ENCODE data around the gene CMPK2. TPM values are rescaled to one million over a fixed set of nuclear protein-coding genes. Genes with fewer than 3 reads are reported as not detected.

Gene CMPK2
- total RNA-seq, 5 donors from 2014 or later (not counting 1 experiment from before 2014, with no cell fraction given): 6.5 to 15.2 (median 9.1) TPM

GRCh38 chr2:6845903-6846302 is 19.8 kb downstream of the CMPK2 start:
- no peaks in the 10 kb centered on the region for H3K27me3 Mint-ChIP-seq
- H3K27me3 ChIP-seq (replicated peaks in 1 of 2; ENCODE audit: control insufficient read depth in 2 of 2, extremely low read depth in 1 of 2, insufficient read depth in 2 of 2, low read length in 1 of 2): no peaks in the 10 kb centered on the region
- ChIA-PET POLR2A (no interaction called here), CTCF (no interaction called here)
- H3K36me3 ChIP-seq (ENCODE audit: control insufficient read depth in 2 of 2, extremely low read depth in 1 of 2, insufficient read depth in 1 of 2, low read length in 1 of 2): peaks cover 15 to 18% of the 10 kb centered on the region in 2 donors
- H3K27ac ChIP-seq (ENCODE audit: low read length): no peak overlapping the region
- no peak overlapping the region for H3K27ac Mint-ChIP-seq
- peaks cover 20% of the 10 kb centered on the region for H3K9me3 ChIP-seq
- ATAC-seq (replicated peaks in 1 of 4) (no peak), DNase-seq (no peak)
- 83% methylated on average over 1 of the region's 2 CpGs for WGBS (ENCODE audit: insufficient coverage)
- no peaks in the 10 kb centered on the region for H3K4me1 ChIP-seq (ENCODE audit: control insufficient read depth in 1 of 2, extremely low read depth in 1 of 2, insufficient read depth in 2 of 2, low read length in 2 of 2)
- peaks cover 0 to 1% (median 0%) of the 10 kb centered on the region in 3 donors for H3K4me1 Mint-ChIP-seq
- peaks cover 15 to 83% (median 57%) of the 10 kb centered on the region in 3 donors for H3K9me3 Mint-ChIP-seq
- peaks cover 86% of the 10 kb centered on the region for H3K36me3 Mint-ChIP-seq
- no peak overlapping the region for H3K4me3 Mint-ChIP-seq
- H3K4me3 ChIP-seq (ENCODE audit: control insufficient read depth in 1 of 2, extremely low read depth in 1 of 2, low read length in 1 of 2): no peak overlapping the region

GRCh38 chr2:6845312-6845711 is 20.4 kb downstream of the CMPK2 start:
- Histone ChIP-seq H3K4me3 (ENCODE audit: control insufficient read depth in 1 of 2, extremely low read depth in 1 of 2, low read length in 1 of 2) (no peak overlapping the region), H3K27me3 (replicated peaks in 1 of 2; ENCODE audit: control insufficient read depth in 2 of 2, extremely low read depth in 1 of 2, insufficient read depth in 2 of 2, low read length in 1 of 2) (no peaks in the 10 kb centered on the region), H3K9me3 (peaks cover 20% of the 10 kb centered on the region), H3K27ac (ENCODE audit: low read length) (no peak overlapping the region), H3K4me1 (ENCODE audit: control insufficient read depth in 1 of 2, extremely low read depth in 1 of 2, insufficient read depth in 2 of 2, low read length in 2 of 2) (no peaks in the 10 kb centered on the region), H3K36me3 (ENCODE audit: control insufficient read depth in 2 of 2, extremely low read depth in 1 of 2, insufficient read depth in 1 of 2, low read length in 1 of 2) (peaks cover 13 to 15% of the 10 kb centered on the region in 2 donors)
- peaks cover 0 to 1% (median 0%) of the 10 kb centered on the region in 3 donors for H3K4me1 Mint-ChIP-seq
- H3K4me3 Mint-ChIP-seq: no peak overlapping the region
- ChIA-PET POLR2A (no interaction called here), CTCF (no interaction called here)
- H3K9me3 Mint-ChIP-seq: peaks cover 15 to 80% (median 53%) of the 10 kb centered on the region in 3 donors
- H3K27me3 Mint-ChIP-seq: no peaks in the 10 kb centered on the region
- ATAC-seq (replicated peaks in 1 of 4) (no peak), DNase-seq (peak in 1 of 35 experiments; percentile 41)
- H3K27ac Mint-ChIP-seq: no peak overlapping the region
- WGBS (ENCODE audit: insufficient coverage): 100% methylated on average over 1 of the region's 3 CpGs
- peaks cover 86% of the 10 kb centered on the region for H3K36me3 Mint-ChIP-seq

- Histone ChIP-seq H3K36me3 (ENCODE audit: control insufficient read depth in 2 of 2, extremely low read depth in 1 of 2, insufficient read depth in 1 of 2, low read length in 1 of 2) (peaks cover 0 to 10% of the 10 kb centered on the region in 2 donors), H3K27ac (ENCODE audit: low read length) (no peak overlapping the region), H3K4me3 (ENCODE audit: control insufficient read depth in 1 of 2, extremely low read depth in 1 of 2, low read length in 1 of 2) (no peak overlapping the region), H3K4me1 (ENCODE audit: control insufficient read depth in 1 of 2, extremely low read depth in 1 of 2, insufficient read depth in 2 of 2, low read length in 2 of 2) (no peaks in the 10 kb centered on the region), H3K9me3 (peaks cover 13% of the 10 kb centered on the region), H3K27me3 (replicated peaks in 1 of 2; ENCODE audit: control insufficient read depth in 2 of 2, extremely low read depth in 1 of 2, insufficient read depth in 2 of 2, low read length in 1 of 2) (no peaks in the 10 kb centered on the region)
- ChIA-PET CTCF (interaction anchor here in 1 of 2 donors (0.5 kb wide), 1 partner anchor 111 kb away, joined by 4 read pairs; no protein-coding TSS in a partner anchor), POLR2A (no interaction called here)
- ATAC-seq (replicated peaks in 1 of 4): no peak
- Mint-ChIP-seq H3K27ac (no peak overlapping the region), H3K27me3 (no peaks in the 10 kb centered on the region), H3K9me3 (peaks cover 19 to 66% (median 39%) of the 10 kb centered on the region in 3 donors), H3K4me1 (no peaks in the 10 kb centered on the region), H3K36me3 (peaks cover 79% of the 10 kb centered on the region), H3K4me3 (no peak overlapping the region)
- no CpG with 5 or more reads among the region's 2 CpGs for WGBS (ENCODE audit: insufficient coverage)
- no peak for DNase-seq
These were observed 24.0 kb downstream of the CMPK2 start for GRCh38 chr2:6841537-6842287.

- Mint-ChIP-seq H3K36me3 (peaks cover 78% of the 10 kb centered on the region), H3K9me3 (peaks cover 18 to 55% (median 27%) of the 10 kb centered on the region in 3 donors), H3K4me1 (peaks cover 0 to 2% (median 0%) of the 10 kb centered on the region in 3 donors), H3K4me3 (no peak overlapping the region), H3K27me3 (no peaks in the 10 kb centered on the region), H3K27ac (no peak overlapping the region)
- Histone ChIP-seq H3K27ac (ENCODE audit: low read length) (no peak overlapping the region), H3K4me3 (ENCODE audit: control insufficient read depth in 1 of 2, extremely low read depth in 1 of 2, low read length in 1 of 2) (no peak overlapping the region), H3K36me3 (ENCODE audit: control insufficient read depth in 2 of 2, extremely low read depth in 1 of 2, insufficient read depth in 1 of 2, low read length in 1 of 2) (peaks cover 0 to 10% of the 10 kb centered on the region in 2 donors), H3K4me1 (ENCODE audit: control insufficient read depth in 1 of 2, extremely low read depth in 1 of 2, insufficient read depth in 2 of 2, low read length in 2 of 2) (no peaks in the 10 kb centered on the region), H3K27me3 (replicated peaks in 1 of 2; ENCODE audit: control insufficient read depth in 2 of 2, extremely low read depth in 1 of 2, insufficient read depth in 2 of 2, low read length in 1 of 2) (no peaks in the 10 kb centered on the region), H3K9me3 (peaks cover 6% of the 10 kb centered on the region)
- ATAC-seq (replicated peaks in 1 of 4): no peak
- DNase-seq: no peak
- ChIA-PET POLR2A (no interaction called here), CTCF (no interaction called here)
- WGBS (ENCODE audit: insufficient coverage): 93% methylated on average over 2 of the region's 4 CpGs
These were observed 26.9 kb downstream of the CMPK2 start for GRCh38 chr2:6838673-6839319.

- Histone ChIP-seq H3K9me3 (peaks cover 3% of the 10 kb centered on the region), H3K27ac (ENCODE audit: low read length) (no peak overlapping the region), H3K27me3 (replicated peaks in 1 of 2; ENCODE audit: control insufficient read depth in 2 of 2, extremely low read depth in 1 of 2, insufficient read depth in 2 of 2, low read length in 1 of 2) (no peaks in the 10 kb centered on the region), H3K4me3 (ENCODE audit: control insufficient read depth in 1 of 2, extremely low read depth in 1 of 2, low read length in 1 of 2) (no peak overlapping the region), H3K4me1 (ENCODE audit: control insufficient read depth in 1 of 2, extremely low read depth in 1 of 2, insufficient read depth in 2 of 2, low read length in 2 of 2) (no peaks in the 10 kb centered on the region), H3K36me3 (ENCODE audit: control insufficient read depth in 2 of 2, extremely low read depth in 1 of 2, insufficient read depth in 1 of 2, low read length in 1 of 2) (peaks cover 0 to 7% of the 10 kb centered on the region in 2 donors)
- ChIA-PET CTCF (no interaction called here), POLR2A (no interaction called here)
- Mint-ChIP-seq H3K4me1 (peaks cover 4 to 8% (median 7%) of the 10 kb centered on the region in 3 donors), H3K9me3 (peaks cover 21 to 49% (median 31%) of the 10 kb centered on the region in 3 donors), H3K4me3 (no peak overlapping the region), H3K27me3 (no peaks in the 10 kb centered on the region), H3K36me3 (peaks cover 68% of the 10 kb centered on the region), H3K27ac (no peak overlapping the region)
- DNase-seq: no peak
- no peak for ATAC-seq (replicated peaks in 1 of 4)
These were observed 30.2 kb downstream of the CMPK2 start for GRCh38 chr2:6835467-6835866.

- Histone ChIP-seq H3K4me3 (ENCODE audit: control insufficient read depth in 1 of 2, extremely low read depth in 1 of 2, low read length in 1 of 2) (no peak overlapping the region), H3K27me3 (replicated peaks in 1 of 2; ENCODE audit: control insufficient read depth in 2 of 2, extremely low read depth in 1 of 2, insufficient read depth in 2 of 2, low read length in 1 of 2) (no peaks in the 10 kb centered on the region), H3K36me3 (ENCODE audit: control insufficient read depth in 2 of 2, extremely low read depth in 1 of 2, insufficient read depth in 1 of 2, low read length in 1 of 2) (peaks cover 0 to 6% of the 10 kb centered on the region in 2 donors), H3K27ac (ENCODE audit: low read length) (no peak overlapping the region), H3K9me3 (peaks cover 3% of the 10 kb centered on the region), H3K4me1 (ENCODE audit: control insufficient read depth in 1 of 2, extremely low read depth in 1 of 2, insufficient read depth in 2 of 2, low read length in 2 of 2) (no peaks in the 10 kb centered on the region)
- POLR2A ChIA-PET: no interaction called here
- no peak overlapping the region for H3K27ac Mint-ChIP-seq
- peaks cover 18 to 45% (median 25%) of the 10 kb centered on the region in 3 donors for H3K9me3 Mint-ChIP-seq
- DNase-seq (no peak), ATAC-seq (replicated peaks in 1 of 4) (no peak)
- CTCF ChIA-PET: no interaction called here
- H3K27me3 Mint-ChIP-seq: no peaks in the 10 kb centered on the region
- H3K4me3 Mint-ChIP-seq: no peak overlapping the region
- peaks cover 4 to 8% (median 7%) of the 10 kb centered on the region in 3 donors for H3K4me1 Mint-ChIP-seq
- peaks cover 63% of the 10 kb centered on the region for H3K36me3 Mint-ChIP-seq
These were observed 31.5 kb downstream of the CMPK2 start for GRCh38 chr2:6834163-6834562.

Measured in T-cell (primary cell).